ENCODE results near the gene TOB2. TPM values are rescaled to one million over a fixed set of nuclear protein-coding genes. Genes with fewer than 3 reads are reported as not detected.
A peak's percentile ranks its signal among the peaks of the same experiment; 100 is the strongest.
"Not testable (repeated sequence)": the region's sequence is repeated elsewhere in the genome, so short reads cannot be mapped to it uniquely, and the experiment has no call there.

Gene TOB2
- total RNA-seq, 1 donor from 2014 or later, result 55.8 TPM

- Histone ChIP-seq H3K36me3 (peaks cover 56 to 66% of the 10 kb centered on the region in 2 donors), H3K9me3 (no peaks in the 10 kb centered on the region), H3K4me3 (no peak overlapping the region), H3K27me3 (no peaks in the 10 kb centered on the region), H3K4me1 (peaks cover 8 to 27% of the 10 kb centered on the region in 2 donors), H3K27ac (peak overlapping the region in 1 of 2 donors; percentile 14)
- intact Hi-C loops (cut with DNase I), result no loop called here
- no peak for DNase-seq (ENCODE audit: low spot score in 2 of 2)
- TF ChIP-seq CTCF (IDR thresholded peaks at IDR 0.05), result no peak
Measured at GRCh38 chr22:41437198-41437597, 9.4 kb downstream of the TOB2 start.

DNA sequence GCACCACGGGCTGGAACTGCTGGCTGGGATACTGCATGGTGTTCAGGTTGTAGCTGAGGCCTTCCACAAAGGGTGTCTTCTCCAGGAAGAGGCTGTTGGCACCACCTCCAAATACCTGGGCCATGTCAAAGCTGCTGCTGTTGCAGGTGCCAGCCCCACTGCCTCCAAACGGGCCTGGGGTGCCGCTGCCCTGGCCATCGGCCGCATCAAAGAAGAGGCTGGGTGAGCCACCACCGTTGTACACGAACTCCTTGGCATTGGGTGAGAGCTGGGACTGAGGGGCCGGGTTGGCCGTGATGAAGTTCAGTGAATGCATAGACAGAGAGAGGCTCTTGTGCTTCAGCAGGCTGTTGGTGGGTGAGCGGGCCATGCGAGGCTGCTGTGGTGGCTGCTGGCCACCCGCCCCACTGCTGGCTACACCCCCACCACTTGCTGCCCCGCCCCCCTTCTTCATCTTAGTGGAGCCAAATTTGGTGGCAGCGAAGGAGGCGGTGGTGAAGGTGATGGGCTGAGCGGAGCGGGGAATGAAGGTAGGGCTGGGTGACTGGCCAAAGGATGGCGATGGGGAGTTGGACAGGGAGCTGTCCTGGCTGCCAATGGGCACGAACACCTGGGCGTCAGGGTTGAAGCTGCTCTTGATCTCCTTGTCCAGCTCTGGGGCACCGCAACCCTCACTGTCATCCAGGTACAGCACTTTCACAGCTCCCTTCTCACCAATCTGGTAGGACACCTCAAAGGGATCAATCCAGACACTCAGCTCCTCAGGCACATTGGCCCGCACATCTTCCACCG is 10.1 kb downstream of the TOB2 start:
- H3K9me3 ChIP-seq, result no peaks in the 10 kb centered on the region
- H3K27ac ChIP-seq, result peak overlapping the region in 1 of 2 donors; percentile 34
- H3K36me3 ChIP-seq, result peaks cover 61 to 72% of the 10 kb centered on the region in 2 donors
- H3K27me3 ChIP-seq, result no peaks in the 10 kb centered on the region
- H3K4me1 ChIP-seq, result peaks cover 8 to 26% of the 10 kb centered on the region in 2 donors
- intact Hi-C loops (cut with DNase I), result no loop called here
- no peak overlapping the region for H3K4me3 ChIP-seq
- DNase-seq (ENCODE audit: low spot score in 2 of 2), result no peak
- TF ChIP-seq CTCF (IDR thresholded peaks at IDR 0.05), result no peak

GRCh38 chr22:41435560-41435959 is 11.0 kb downstream of the TOB2 start:
- no peak for DNase-seq (ENCODE audit: low spot score in 2 of 2)
- H3K27ac ChIP-seq, result peak overlapping the region; percentile 19 to 34
- intact Hi-C loops (cut with DNase I), result no loop called here
- H3K4me1 ChIP-seq, result peaks cover 8 to 26% of the 10 kb centered on the region in 2 donors
- peaks cover 62 to 72% of the 10 kb centered on the region in 2 donors for H3K36me3 ChIP-seq
- no peak overlapping the region for H3K4me3 ChIP-seq
- no peak for TF ChIP-seq CTCF (IDR thresholded peaks at IDR 0.05)
- no peaks in the 10 kb centered on the region for H3K9me3 ChIP-seq
- H3K27me3 ChIP-seq, result no peaks in the 10 kb centered on the region

GRCh38 chr22:41434361-41435003 is 12.1 kb downstream of the TOB2 start:
- H3K27ac ChIP-seq, result peak overlapping the region; percentile 19 to 34

DNA sequence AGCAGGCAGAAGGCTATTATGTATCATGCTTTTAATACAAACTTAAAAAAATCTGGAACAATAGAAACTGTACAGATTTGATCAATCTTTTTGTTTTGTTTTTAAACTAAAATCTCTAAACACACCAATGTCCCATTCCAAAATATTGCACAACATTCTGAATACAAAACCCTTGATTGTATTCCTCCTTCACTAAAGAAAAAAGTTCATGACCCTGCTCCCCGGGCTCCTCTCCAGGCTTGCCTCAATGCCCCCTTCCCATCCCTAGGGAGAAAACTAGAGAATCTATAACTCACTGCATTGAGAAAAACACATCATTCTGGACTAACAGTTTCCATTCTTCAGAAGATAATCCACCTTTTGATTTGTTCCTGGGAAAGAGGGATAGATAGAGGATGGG is 13.1 kb downstream of the TOB2 start:
- intact Hi-C loops (cut with DNase I), result not testable (repeated sequence)
- H3K4me1 ChIP-seq, result peaks cover 3 to 18% of the 10 kb centered on the region in 2 donors

More at GRCh38 chr22:41434361-41435003, 12.1 kb downstream of the TOB2 start:
- peaks cover 8 to 23% of the 10 kb centered on the region in 2 donors for H3K4me1 ChIP-seq
- H3K4me3 ChIP-seq; H3K27me3 ChIP-seq; H3K9me3 ChIP-seq; intact Hi-C loops (cut with DNase I); DNase-seq (ENCODE audit: low spot score in 2 of 2): not testable (repeated sequence)
- H3K36me3 ChIP-seq, result peaks cover 58 to 65% of the 10 kb centered on the region in 2 donors

GRCh38 chr22:41431656-41432055 is 14.9 kb downstream of the TOB2 start:
- intact Hi-C loops (cut with DNase I), result no loop called here
- Histone ChIP-seq H3K36me3 (peaks cover 50 to 68% of the 10 kb centered on the region in 2 donors), H3K27ac (peak overlapping the region in 1 of 2 donors; percentile 1), H3K27me3 (no peaks in the 10 kb centered on the region), H3K4me1 (peaks cover 3 to 18% of the 10 kb centered on the region in 2 donors), H3K9me3 (no peaks in the 10 kb centered on the region), H3K4me3 (no peak overlapping the region)
- TF ChIP-seq CTCF (IDR thresholded peaks at IDR 0.05), result no peak
- no peak for DNase-seq (ENCODE audit: low spot score in 2 of 2)

More for the DNA sequence above, 13.1 kb downstream of the TOB2 start:
- peaks cover 54 to 69% of the 10 kb centered on the region in 2 donors for H3K36me3 ChIP-seq
- not testable (repeated sequence) for H3K27me3 ChIP-seq; DNase-seq (ENCODE audit: low spot score in 2 of 2); H3K9me3 ChIP-seq; H3K4me3 ChIP-seq; H3K27ac ChIP-seq
